Body of pancreas (tissue), 4 donors: ENCODE results near the gene NLRP9. TPM values are rescaled to one million over a fixed set of nuclear protein-coding genes. Genes with fewer than 3 reads are reported as not detected.

Source experiments
- ATAC-seq: fragments of 150-250 bp; one replicate; pipeline ENCODE4 v1.9.1; 2016
- DNase-seq, 4 donors: peaks; one replicate each; pipeline ENCODE4 v3.0.0-alpha.2; 2019
- H3K27ac ChIP-seq, 4 donors: fragments of 200-600 bp; sonication (generic); 1 replicate in 3 of 4; 2 replicates in 1 of 4; pipeline versions ENCODE4 v1.5.1 to v1.6.1; 2016 to 2019; ENCODE audit warnings: mild to moderate bottlenecking in 1 of 4, mixed read lengths in 1 of 4, moderate library complexity in 1 of 4
- H3K27me3 ChIP-seq, 2 donors: fragments of 200-600 bp; sonication (generic); one replicate each; pipeline ENCODE4 v1.6.0; 2016; ENCODE audit warnings: mild to moderate bottlenecking in 1 of 2
- H3K36me3 ChIP-seq, 2 donors: fragments of 200-600 bp; sonication (generic); replicated peaks in 1 of 2; 2 replicates each; pipeline ENCODE4 v1.5.1; 2016; ENCODE audit warnings: low read depth in 2 of 2; ENCODE audit not compliant: insufficient read depth in 1 of 2
- H3K4me1 ChIP-seq: fragments of 200-600 bp; sonication (generic); one replicate; pipeline ENCODE4 v1.6.0; 2016
- H3K4me3 ChIP-seq, 2 donors: fragments of 200-600 bp; sonication (generic); 1 replicate in 1 of 2; 2 replicates in 1 of 2; pipeline ENCODE4 v1.5.1; 2016 to 2019
- H3K9me3 ChIP-seq, 3 donors: fragments of 200-600 bp; sonication (generic); 1 replicate in 2 of 3; 2 replicates in 1 of 3; pipeline ENCODE4 v1.5.1; 2016
- CTCF ChIP-seq, 7 experiments: fragments of 450-650 bp in 4 of 7; fragments of 200-600 bp in 3 of 7; sonication (generic) in 3 of 7; IDR thresholded peaks; one replicate each; pipeline ENCODE4 v1.5.1; 2016 to 2019; ENCODE audit warnings: antibody characterized with exemption in 7 of 7
- POLR2A ChIP-seq, 3 donors: fragments of 450-650 bp; IDR thresholded peaks; one replicate each; pipeline ENCODE4 v1.6.1; 2016; ENCODE audit warnings: antibody characterized with exemption in 3 of 3, mild to moderate bottlenecking in 2 of 3
- WGBS, 2 donors: methylation state at CpG; one replicate each; pipeline ENCODE4 v1.1.5; 2017; 5-methylcytosine and 5-hydroxymethylcytosine counted together
- intact Hi-C: fragments of 100-400 bp; cut with DNase I; formaldehyde crosslinking; loops from one replicate; pipeline ENCODE4 v1.15.1; 2023
- total RNA-seq, 2 donors: library from RNA; depleted of rRNA; stranded (reverse); fragments of >200 nt; gene quantifications; one replicate each; pipeline ENCODE4 v1.1.0, GENCODE V29; 2016

NLRP9 gene
- total RNA-seq, 2 donors from 2014 or later, result not detected

DNA sequence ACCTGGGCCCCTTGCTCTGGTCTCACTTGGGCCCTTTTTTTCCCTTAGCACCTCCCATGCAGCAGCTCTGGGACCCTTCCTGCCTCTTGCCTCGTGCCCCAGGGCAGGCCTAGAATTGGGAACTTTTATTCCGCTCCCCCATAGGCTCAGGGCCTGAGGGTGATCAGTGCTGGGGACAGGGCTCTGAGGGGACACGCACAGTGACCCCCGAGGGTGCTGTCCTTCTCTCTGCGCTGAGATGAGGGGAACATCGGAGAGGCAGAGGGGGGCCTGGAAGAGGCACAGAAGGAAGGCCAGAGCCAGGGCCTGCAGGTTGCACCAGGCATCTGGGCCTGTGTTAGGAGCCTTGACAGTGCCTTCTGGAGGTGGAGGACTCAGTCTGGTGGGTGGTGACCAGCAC lies 52.4 kb downstream of the NLRP9 start:
- Histone ChIP-seq H3K27ac (no peak overlapping the region), H3K9me3 (no peaks in the 10 kb centered on the region), H3K4me1 (peaks cover 64% of the 10 kb centered on the region), H3K36me3 (peaks cover 16 to 28% of the 10 kb centered on the region in 2 donors), H3K4me3 (no peak overlapping the region), H3K27me3 (no peaks in the 10 kb centered on the region)
- 93 to 98% methylated on average over 5 to 6 of the region's 6 CpGs for WGBS, 2 donors
- TF ChIP-seq POLR2A (IDR thresholded peaks at IDR 0.05) (no peak), CTCF (IDR thresholded peaks at IDR 0.05) (no peak)
- no peak for DNase-seq
- intact Hi-C loops, result no loop called here
- ATAC-seq, result no peak

- TF ChIP-seq CTCF (IDR thresholded peaks at IDR 0.05), result no peak
- no peak for TF ChIP-seq POLR2A (IDR thresholded peaks at IDR 0.05)
- H3K36me3 ChIP-seq, result peaks cover 10 to 22% of the 10 kb centered on the region in 2 donors
- intact Hi-C loops, result no loop called here
- H3K27me3 ChIP-seq, result no peaks in the 10 kb centered on the region
- H3K9me3 ChIP-seq, result no peaks in the 10 kb centered on the region
- peaks cover 70% of the 10 kb centered on the region for H3K4me1 ChIP-seq
- WGBS, 2 donors, result 92 to 95% methylated on average over 44 to 46 of the region's 60 CpGs
- peak overlapping the region in 3 of 4 donors; percentile 72 to 87 (median 83) for H3K27ac ChIP-seq
- H3K4me3 ChIP-seq, result no peak overlapping the region
- ATAC-seq (no peak), DNase-seq (no peak)
Measured at GRCh38 chr19:55684946-55685681, 53.1 kb downstream of the NLRP9 start.

- 19 to 38% methylated on average over 22 of the region's 22 CpGs for WGBS, 2 donors
- intact Hi-C loops, result no loop called here
- DNase-seq, result peak; percentile 77 to 92 (median 88)
- no peak overlapping the region for H3K4me3 ChIP-seq
- H3K27ac ChIP-seq, result peak overlapping the region; percentile 72 to 87 (median 78)
- H3K27me3 ChIP-seq, result no peaks in the 10 kb centered on the region
- peaks cover 0 to 20% of the 10 kb centered on the region in 2 donors for H3K36me3 ChIP-seq
- H3K9me3 ChIP-seq, result no peaks in the 10 kb centered on the region
- ATAC-seq, result peak; percentile 93
- peaks cover 85% of the 10 kb centered on the region for H3K4me1 ChIP-seq
- peak in 2 of 3 donors; percentile 42 to 48 for TF ChIP-seq POLR2A (IDR thresholded peaks at IDR 0.05)
- TF ChIP-seq CTCF (IDR thresholded peaks at IDR 0.05), result no peak
Measured at GRCh38 chr19:55683449-55684261, 54.5 kb downstream of the NLRP9 start.

DNA sequence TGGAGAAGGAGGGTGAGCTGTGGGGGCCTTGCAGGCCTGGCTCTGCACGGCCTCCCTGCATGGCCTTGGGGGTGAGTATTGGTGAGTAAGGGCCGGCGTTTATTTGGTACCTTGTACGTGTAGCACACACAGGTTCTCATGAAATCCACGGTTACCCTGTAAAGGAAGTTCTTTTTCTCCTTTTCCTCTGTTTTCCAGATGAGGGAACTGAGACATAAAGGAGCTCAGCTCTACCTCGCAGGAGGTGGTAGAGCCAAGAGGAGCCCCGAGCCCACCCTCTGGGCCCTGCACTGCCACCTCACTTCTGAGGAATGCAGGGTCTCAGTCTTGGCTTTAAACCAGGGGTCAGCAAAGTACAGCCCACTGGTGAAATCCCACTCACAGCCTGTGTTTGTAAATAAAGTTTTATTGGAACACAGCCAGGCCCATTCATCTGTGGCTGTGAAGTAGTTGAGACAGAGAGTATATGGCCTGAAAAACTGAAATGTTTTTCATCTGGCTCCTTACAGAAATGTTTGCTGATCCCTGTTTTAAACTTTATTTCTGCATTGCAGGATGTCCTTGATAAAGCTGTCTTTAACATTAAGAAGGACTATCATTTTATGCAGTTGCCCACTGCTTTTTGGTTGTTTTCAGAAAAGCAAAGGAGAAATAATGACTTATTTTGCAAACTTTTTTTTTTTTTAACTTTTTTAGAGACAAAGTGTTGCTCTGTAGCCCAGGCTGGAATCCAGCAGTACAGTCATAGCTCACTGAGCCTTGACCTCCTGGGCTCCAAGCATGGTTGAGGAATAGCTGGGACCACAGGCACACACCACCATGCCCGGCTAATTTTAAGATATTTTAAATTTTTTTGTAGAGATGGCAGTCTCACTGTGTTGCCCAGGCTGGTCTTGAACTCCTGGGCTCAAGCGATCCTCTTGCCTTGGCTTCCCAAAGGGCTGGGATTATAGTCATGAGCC lies 56.8 kb downstream of the NLRP9 start:
- ATAC-seq (no peak), DNase-seq (no peak)
- intact Hi-C loops, result no loop called here
- 83 to 85% methylated on average over 9 of the region's 9 CpGs for WGBS, 2 donors
- TF ChIP-seq POLR2A (IDR thresholded peaks at IDR 0.05), result no peak
- no peak for TF ChIP-seq CTCF (IDR thresholded peaks at IDR 0.05)
- no peak overlapping the region for H3K4me3 ChIP-seq
- no peaks in the 10 kb centered on the region for H3K9me3 ChIP-seq
- peak overlapping the region in 1 of 4 donors; percentile 5 for H3K27ac ChIP-seq
- peaks cover 0 to 19% of the 10 kb centered on the region in 2 donors for H3K36me3 ChIP-seq
- peaks cover 97% of the 10 kb centered on the region for H3K4me1 ChIP-seq
- H3K27me3 ChIP-seq, result no peaks in the 10 kb centered on the region
